Spleen (tissue), 11 donors: ENCODE results near the gene LYRM1. TPM values are rescaled to one million over a fixed set of nuclear protein-coding genes. Genes with fewer than 3 reads are reported as not detected.

Experiments used
- DNase-seq: peaks from one replicate; pipeline ENCODE4 v3.0.0-alpha.2; 2020
- H3K27ac ChIP-seq, 8 donors: fragments of 200-600 bp; sonication (generic) in 7 of 8; 1 replicate in 4 of 8; 2 replicates in 4 of 8; pipeline versions ENCODE4 v1.5.0 to v1.8.0; 2016 to 2021; ENCODE audit warnings: inconsistent platforms in 4 of 8, mild to moderate bottlenecking in 4 of 8, moderate library complexity in 1 of 8
- H3K27me3 ChIP-seq, 7 donors: fragments of 200-600 bp; sonication (generic) in 6 of 7; replicated peaks in 1 of 7; 1 replicate in 4 of 7; 2 replicates in 3 of 7; pipeline versions ENCODE4 v1.5.0 to v1.8.0; 2016 to 2021; ENCODE audit warnings: inconsistent platforms in 3 of 7, mild to moderate bottlenecking in 1 of 7
- H3K36me3 ChIP-seq, 6 donors: fragments of 200-600 bp; sonication (generic) in 5 of 6; 1 replicate in 4 of 6; 2 replicates in 2 of 6; pipeline versions ENCODE4 v1.5.0 to v1.8.0; 2016 to 2021; ENCODE audit warnings: inconsistent platforms in 2 of 6
- H3K4me1 ChIP-seq, 6 donors: fragments of 200-600 bp; sonication (generic) in 5 of 6; 1 replicate in 3 of 6; 2 replicates in 3 of 6; pipeline versions ENCODE4 v1.5.0 to v1.8.0; 2016 to 2021; ENCODE audit warnings: inconsistent platforms in 3 of 6
- H3K4me3 ChIP-seq, 8 donors: fragments of 200-600 bp; sonication (generic) in 7 of 8; 1 replicate in 4 of 8; 2 replicates in 4 of 8; pipeline versions ENCODE4 v1.5.0 to v1.8.0; 2016 to 2021; ENCODE audit warnings: inconsistent platforms in 4 of 8, mild to moderate bottlenecking in 4 of 8, moderate library complexity in 2 of 8
- H3K9me3 ChIP-seq, 8 donors: fragments of 200-600 bp; sonication (generic) in 7 of 8; 1 replicate in 4 of 8; 2 replicates in 4 of 8; pipeline versions ENCODE4 v1.5.0 to v1.8.0; 2016 to 2021; ENCODE audit warnings: inconsistent platforms in 4 of 8
- POLR2A ChIP-seq, 3 donors: fragments of 450-650 bp; IDR thresholded peaks; one replicate each; pipeline ENCODE4 v1.5.1; 2017; ENCODE audit warnings: antibody characterized with exemption in 3 of 3, mild to moderate bottlenecking in 1 of 3
- POLR2AphosphoS5 ChIP-seq, 3 donors: sonication (generic); formaldehyde crosslinking; IDR thresholded peaks; one replicate each; pipeline ENCODE4 v1.5.1; 2017; ENCODE audit warnings: antibody characterized with exemption in 3 of 3
- WGBS, 5 donors: extraction: QIAGEN DNeasy Blood & Tissue Kit in 3 of 5; methylation state at CpG; one replicate each; pipeline versions ENCODE4 v1.1.5 to v1.1.7; 2013 to 2018; 5-methylcytosine and 5-hydroxymethylcytosine counted together
- intact Hi-C: fragments of 100-400 bp; cut with DNase I; formaldehyde crosslinking; loops from one replicate; pipeline ENCODE4 v1.15.0; 2023; ENCODE audit warnings: low total_unique reads
- polyA plus RNA-seq, 3 donors: library from polyadenylated mRNA; stranded (reverse); fragments of 200-250 nt; gene quantifications; one replicate each; pipeline ENCODE4 v1.2.1, GENCODE V29; 2013
- total RNA-seq, 7 donors: library from RNA; depleted of rRNA in 3 of 7; stranded (reverse); fragments of >200 nt in 3 of 7; fragmentation: NEBNext Ultra II Directional in 4 of 7; extraction: Animal tissue kit (Norgen Biotek cat#: 25700) in 4 of 7; gene quantifications; one replicate each; pipeline versions ENCODE4 v1.1.0 to v1.2.1, GENCODE V29; 2016 to 2021
- TF ChIP-seq, protein P1 (sequence below), 11 experiments: fragments of 200-600 bp in 7 of 11; fragments of 450-650 bp in 4 of 11; sonication (generic) in 4 of 11; IDR thresholded peaks in 8 of 11; conservative IDR thresholded peaks in 3 of 11; 1 replicate in 7 of 11; 2 replicates in 4 of 11; pipeline versions ENCODE4 v1.4.0 to v1.8.0; 2016 to 2021; ENCODE audit warnings: antibody characterized with exemption in 11 of 11, inconsistent platforms in 4 of 11, mild to moderate bottlenecking in 1 of 11
- donor health status: healthy with polysubstance abuse.
- donor health status: DM: no; HTN: no; CAD: no; lungs with moderate emphysema.
- donor health status: DM: no; HTN: no; CAD: no.
- donor health status: Bipolar disorder and iron deficiency.
- donor health status: healthy.
- donor health status: DM: no; HTN: no; CAD: no.
- donor health status: DM: yes; HTN: yes; CAD: no.

The LYRM1 gene
- total and polyA plus RNA-seq, 10 donors, result 15.3 to 47.2 (median 23.3) TPM

DNA sequence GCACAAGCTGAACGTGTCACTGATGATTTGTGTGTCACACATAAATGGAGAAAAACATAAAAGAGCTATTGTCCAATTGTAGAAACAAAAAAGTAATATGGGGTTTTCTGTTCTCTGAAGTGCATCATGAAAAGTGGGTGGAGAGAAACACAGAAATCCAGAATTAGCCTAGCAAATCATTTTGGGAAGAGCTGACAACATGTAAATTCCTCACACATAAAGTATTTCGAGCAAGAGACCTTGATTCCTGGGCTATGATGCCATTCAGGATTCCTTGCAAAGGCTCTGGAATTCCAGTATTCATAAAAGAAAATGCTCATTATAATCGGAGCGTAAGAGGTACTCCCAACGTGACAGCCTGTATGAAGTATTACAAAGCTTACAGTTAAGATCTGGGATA lies 1.5 kb upstream of the LYRM1 start:
- no peak for DNase-seq
- no peaks in the 10 kb centered on the region for H3K27me3 ChIP-seq
- H3K9me3 ChIP-seq, result no peaks in the 10 kb centered on the region
- H3K4me1 ChIP-seq, result peaks cover 28 to 70% (median 49%) of the 10 kb centered on the region in 6 donors
- peak overlapping the region in 7 of 8 donors; percentile 70 to 94 (median 90) for H3K4me3 ChIP-seq
- whole genome bisulfite sequencing, 5 donors, result 36 to 49% (median 44%) methylated on average over 5 of the region's 5 CpGs
- H3K36me3 ChIP-seq, result peaks cover 0 to 43% (median 4%) of the 10 kb centered on the region in 6 donors
- H3K27ac ChIP-seq, result peak overlapping the region in 6 of 8 donors; percentile 95 to 99 (median 97)
- TF ChIP-seq, protein P1, sequence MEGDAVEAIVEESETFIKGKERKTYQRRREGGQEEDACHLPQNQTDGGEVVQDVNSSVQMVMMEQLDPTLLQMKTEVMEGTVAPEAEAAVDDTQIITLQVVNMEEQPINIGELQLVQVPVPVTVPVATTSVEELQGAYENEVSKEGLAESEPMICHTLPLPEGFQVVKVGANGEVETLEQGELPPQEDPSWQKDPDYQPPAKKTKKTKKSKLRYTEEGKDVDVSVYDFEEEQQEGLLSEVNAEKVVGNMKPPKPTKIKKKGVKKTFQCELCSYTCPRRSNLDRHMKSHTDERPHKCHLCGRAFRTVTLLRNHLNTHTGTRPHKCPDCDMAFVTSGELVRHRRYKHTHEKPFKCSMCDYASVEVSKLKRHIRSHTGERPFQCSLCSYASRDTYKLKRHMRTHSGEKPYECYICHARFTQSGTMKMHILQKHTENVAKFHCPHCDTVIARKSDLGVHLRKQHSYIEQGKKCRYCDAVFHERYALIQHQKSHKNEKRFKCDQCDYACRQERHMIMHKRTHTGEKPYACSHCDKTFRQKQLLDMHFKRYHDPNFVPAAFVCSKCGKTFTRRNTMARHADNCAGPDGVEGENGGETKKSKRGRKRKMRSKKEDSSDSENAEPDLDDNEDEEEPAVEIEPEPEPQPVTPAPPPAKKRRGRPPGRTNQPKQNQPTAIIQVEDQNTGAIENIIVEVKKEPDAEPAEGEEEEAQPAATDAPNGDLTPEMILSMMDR (IDR thresholded peaks at IDR 0.05 in 8 of 11, conservative IDR thresholded peaks at IDR 0.05 in 3 of 11), result no peak
- TF ChIP-seq POLR2AphosphoS5 (IDR thresholded peaks at IDR 0.05), result no peak
- no peak for TF ChIP-seq POLR2A (IDR thresholded peaks at IDR 0.05)
- intact Hi-C loops, result no loop called here

DNA sequence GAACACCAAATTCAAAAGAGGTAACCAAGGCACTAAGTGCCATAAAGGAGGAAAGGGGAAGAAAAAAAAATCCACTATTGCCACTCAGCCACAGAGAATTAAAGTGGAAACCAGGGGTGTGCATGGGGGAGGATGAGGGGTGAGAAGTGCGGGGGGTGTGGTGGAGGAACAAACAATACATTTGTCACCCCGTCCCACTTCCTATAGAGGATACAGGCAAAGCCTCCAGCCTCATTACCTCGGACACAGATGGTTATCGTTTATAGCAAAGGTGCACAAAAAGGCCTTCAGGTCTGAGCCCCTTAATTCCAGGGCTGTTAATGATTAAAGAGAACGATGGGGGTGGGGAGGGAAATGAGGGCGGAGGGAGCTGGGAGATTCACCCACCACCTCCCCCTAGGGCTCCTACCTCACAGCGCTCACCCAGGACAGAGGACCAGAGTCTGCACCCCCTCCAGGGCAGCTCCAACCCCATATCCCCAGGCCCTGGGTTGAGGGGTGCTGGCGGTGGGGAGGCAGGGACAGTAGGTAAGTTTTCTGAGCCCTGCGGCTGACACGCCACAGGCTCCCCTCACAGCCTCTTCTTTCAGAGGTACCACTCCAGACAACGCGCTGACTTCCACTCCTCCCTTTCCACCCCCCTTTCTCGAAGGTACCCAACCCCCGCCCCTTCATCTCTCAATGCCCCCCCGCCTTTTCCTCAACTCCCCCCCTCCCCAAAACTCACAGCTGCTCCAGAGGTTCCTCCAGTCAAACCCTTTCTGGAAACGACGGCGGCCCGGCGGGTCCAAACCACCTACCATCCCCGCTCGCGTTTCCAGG lies 883 bp upstream of the LYRM1 start:
- WGBS, 5 donors, result 0 to 2% (median 1%) methylated on average over 23 of the region's 23 CpGs
- Histone ChIP-seq H3K9me3 (no peaks in the 10 kb centered on the region), H3K4me3 (peak overlapping the region; percentile 70 to 94 (median 90)), H3K27me3 (no peaks in the 10 kb centered on the region), H3K4me1 (peaks cover 32 to 76% (median 55%) of the 10 kb centered on the region in 6 donors), H3K27ac (peak overlapping the region; percentile 86 to 99 (median 97)), H3K36me3 (peaks cover 0 to 37% (median 4%) of the 10 kb centered on the region in 6 donors)
- peak; percentile 87 for DNase-seq
- no peak for TF ChIP-seq POLR2AphosphoS5 (IDR thresholded peaks at IDR 0.05)
- TF ChIP-seq, protein P1 (IDR thresholded peaks at IDR 0.05 in 8 of 11, conservative IDR thresholded peaks at IDR 0.05 in 3 of 11), result no peak
- TF ChIP-seq POLR2A (IDR thresholded peaks at IDR 0.05), result no peak
- intact Hi-C loops, result no loop called here

DNA sequence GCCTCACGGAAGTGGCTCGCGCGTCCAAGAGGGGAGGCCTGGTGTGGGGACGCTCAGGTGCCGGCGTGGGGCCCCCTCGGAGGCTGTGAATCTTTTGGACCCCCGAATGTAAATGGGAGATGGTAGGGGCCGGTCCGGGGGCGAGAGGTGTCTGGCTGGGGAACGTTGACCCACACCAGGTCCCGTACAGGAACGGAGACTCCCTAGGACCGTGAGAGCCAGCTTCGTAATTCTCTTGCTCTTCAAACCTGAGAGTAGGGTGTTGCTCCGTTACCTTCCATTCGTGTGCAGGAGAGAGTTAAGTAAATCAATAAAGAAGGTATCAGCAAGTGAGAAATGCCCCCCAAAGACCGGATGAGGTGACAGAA lies 481 bp downstream of the LYRM1 start:
- no peak for TF ChIP-seq POLR2AphosphoS5 (IDR thresholded peaks at IDR 0.05)
- TF ChIP-seq, protein P1 (IDR thresholded peaks at IDR 0.05 in 8 of 11, conservative IDR thresholded peaks at IDR 0.05 in 3 of 11), result no peak
- no peak for TF ChIP-seq POLR2A (IDR thresholded peaks at IDR 0.05)
- WGBS, 5 donors, result 0 to 1% (median 0%) methylated on average over 20 of the region's 20 CpGs

DNA sequence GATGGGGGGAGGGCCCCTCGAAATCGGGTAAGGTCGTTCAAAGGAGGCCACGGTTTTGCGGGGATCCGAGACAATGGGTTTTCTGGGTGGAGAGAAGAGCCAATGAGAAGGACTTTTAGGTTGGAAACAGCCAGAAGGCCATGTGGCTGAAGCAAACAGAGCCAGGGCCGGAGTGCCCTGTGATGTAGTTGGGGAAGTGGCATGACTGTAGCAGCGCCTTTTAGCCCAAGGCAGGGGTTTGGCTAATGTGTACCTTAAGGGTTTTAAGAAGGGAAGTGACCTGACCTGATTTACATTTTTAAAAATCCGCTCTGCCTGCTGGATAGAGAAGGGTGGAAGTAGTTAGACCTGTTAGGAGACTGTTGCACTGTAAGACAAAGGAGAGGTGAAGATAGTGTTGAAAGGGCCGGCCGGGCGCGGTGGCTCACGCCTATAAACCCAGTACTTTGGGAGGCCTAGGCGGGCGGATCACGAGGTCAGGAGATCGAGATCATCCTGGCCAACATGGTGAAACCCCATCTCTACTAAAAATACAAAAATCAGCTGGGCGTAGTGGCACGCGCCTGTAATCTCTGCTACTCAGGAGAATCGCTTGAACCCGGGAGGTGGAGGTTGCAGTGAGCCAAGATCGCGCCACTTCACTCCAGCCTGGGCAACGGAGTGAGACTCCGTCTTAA lies 1.0 kb downstream of the LYRM1 start:
- H3K27me3 ChIP-seq, result no peaks in the 10 kb centered on the region
- peak overlapping the region; percentile 70 to 94 (median 90) for H3K4me3 ChIP-seq
- TF ChIP-seq POLR2AphosphoS5 (IDR thresholded peaks at IDR 0.05), result peak in 2 of 3 donors; percentile 28 to 71
- TF ChIP-seq, protein P1 (IDR thresholded peaks at IDR 0.05 in 8 of 11, conservative IDR thresholded peaks at IDR 0.05 in 3 of 11), result no peak
- no peak for TF ChIP-seq POLR2A (IDR thresholded peaks at IDR 0.05)
- 39 to 48% (median 42%) methylated on average over 27 of the region's 27 CpGs for WGBS, 5 donors
- peaks cover 0 to 18% (median 0%) of the 10 kb centered on the region in 6 donors for H3K36me3 ChIP-seq
- peak; percentile 87 for DNase-seq
- intact Hi-C loops, result no loop called here
- peaks cover 36 to 89% (median 70%) of the 10 kb centered on the region in 6 donors for H3K4me1 ChIP-seq
- no peaks in the 10 kb centered on the region for H3K9me3 ChIP-seq
- peak overlapping the region; percentile 86 to 99 (median 97) for H3K27ac ChIP-seq

More for the DNA sequence above, 481 bp downstream of the LYRM1 start:
- peaks cover 0 to 23% (median 1%) of the 10 kb centered on the region in 6 donors for H3K36me3 ChIP-seq
- peak overlapping the region; percentile 70 to 94 (median 90) for H3K4me3 ChIP-seq
- peak overlapping the region; percentile 86 to 99 (median 97) for H3K27ac ChIP-seq
- no peak for DNase-seq
- no peaks in the 10 kb centered on the region for H3K27me3 ChIP-seq
- peaks cover 36 to 89% (median 68%) of the 10 kb centered on the region in 6 donors for H3K4me1 ChIP-seq
- no peaks in the 10 kb centered on the region for H3K9me3 ChIP-seq
- intact Hi-C loops, result no loop called here
